ENCODE measurements around the gene MACF1. TPM values are rescaled to one million over a fixed set of nuclear protein-coding genes. Genes with fewer than 3 reads are reported as not detected.

Gene MACF1
- total RNA-seq, 1 experiment from 2014 or later = 51.9 TPM

DNA sequence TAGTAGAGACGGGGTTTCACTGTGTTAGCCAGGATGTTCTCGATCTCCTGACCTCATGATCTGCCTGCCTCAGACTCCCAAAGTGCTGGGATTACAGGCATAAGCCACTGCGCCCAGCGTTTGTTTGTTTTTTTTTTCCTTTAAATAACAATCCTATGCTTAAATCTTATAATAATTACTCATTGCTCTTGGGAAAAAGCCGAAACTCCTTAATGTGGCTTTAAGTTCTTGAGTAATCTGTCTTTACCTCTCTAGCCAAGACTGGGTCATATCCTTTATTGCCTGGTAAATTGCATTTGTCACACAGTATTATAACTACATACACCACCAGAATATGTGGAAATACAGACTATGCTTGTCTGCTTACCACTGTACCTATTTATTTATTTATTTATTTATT lies 97.1 kb downstream of the MACF1 start:
- DNase-seq = peak; percentile 28
- Histone ChIP-seq H3K27me3 (no peaks in the 10 kb centered on the region), H3K4me3 (no peak overlapping the region), H3K36me3 (peaks cover 40% of the 10 kb centered on the region), H3K9me3 (no peaks in the 10 kb centered on the region)

DNA sequence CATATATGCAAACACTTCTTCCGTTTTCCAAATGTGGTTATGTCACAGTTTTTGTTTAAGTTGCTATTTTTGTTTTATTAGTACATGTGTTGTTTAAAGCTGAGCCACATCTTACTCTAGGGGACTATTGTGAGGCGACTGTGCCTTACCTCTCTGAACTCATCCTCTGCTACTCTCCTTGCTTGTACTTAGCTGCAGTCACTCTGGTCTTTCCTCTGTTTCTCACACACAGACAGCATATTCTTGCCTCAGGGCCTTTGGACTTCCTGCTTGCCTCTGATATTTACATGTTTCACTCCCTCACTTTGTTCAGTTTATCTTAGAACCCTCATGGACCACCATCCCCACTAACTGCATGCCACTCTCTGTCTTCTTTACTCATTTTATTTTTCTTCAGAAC lies 101.1 kb downstream of the MACF1 start:
- H3K36me3 ChIP-seq = peaks cover 40% of the 10 kb centered on the region
- H3K27me3 ChIP-seq = no peaks in the 10 kb centered on the region
- DNase-seq = no peak
- no peaks in the 10 kb centered on the region for H3K9me3 ChIP-seq
- H3K4me3 ChIP-seq = no peak overlapping the region

DNA sequence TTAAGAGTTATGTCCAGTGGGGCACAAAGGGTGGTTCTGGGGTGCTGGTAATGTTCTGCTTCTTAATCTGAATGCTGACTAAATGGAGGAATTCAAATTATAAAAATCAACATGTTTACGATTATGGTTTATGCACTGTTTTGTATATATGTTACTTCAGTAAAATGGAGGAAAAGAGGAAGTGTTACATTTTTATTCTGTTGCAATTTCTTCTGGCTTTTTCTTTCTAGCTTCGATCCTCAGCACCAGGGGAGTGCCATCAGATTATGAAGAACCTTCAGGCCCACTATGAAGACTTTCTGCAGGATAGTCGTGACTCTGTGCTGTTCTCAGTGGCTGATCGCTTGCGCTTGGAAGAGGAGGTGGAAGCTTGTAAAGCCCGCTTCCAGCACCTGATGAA lies 105.5 kb downstream of the MACF1 start:
- Histone ChIP-seq H3K27me3 (no peaks in the 10 kb centered on the region), H3K36me3 (peaks cover 45% of the 10 kb centered on the region), H3K9me3 (no peaks in the 10 kb centered on the region), H3K4me3 (no peak overlapping the region)
- no peak for DNase-seq

DNA sequence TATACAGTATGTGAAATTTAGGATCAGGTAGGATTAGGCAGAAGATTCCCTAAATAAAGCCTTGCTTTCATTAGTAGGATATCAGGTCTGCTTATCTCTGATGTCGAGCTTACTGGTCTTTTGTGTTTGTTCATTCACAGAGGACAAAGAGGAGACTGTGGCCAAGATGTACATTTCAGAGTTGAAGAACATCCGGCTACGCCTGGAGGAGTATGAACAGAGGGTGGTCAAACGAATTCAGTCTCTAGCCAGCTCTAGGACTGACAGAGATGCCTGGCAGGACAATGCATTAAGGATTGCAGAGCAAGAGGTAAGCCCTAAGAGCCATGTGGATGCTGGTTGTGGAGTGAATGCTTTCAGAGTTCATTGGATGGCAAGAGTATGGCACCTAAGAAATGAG lies 106.2 kb downstream of the MACF1 start:
- no peaks in the 10 kb centered on the region for H3K9me3 ChIP-seq
- H3K4me3 ChIP-seq = no peak overlapping the region
- peaks cover 44% of the 10 kb centered on the region for H3K36me3 ChIP-seq
- no peaks in the 10 kb centered on the region for H3K27me3 ChIP-seq
- DNase-seq = no peak

DNA sequence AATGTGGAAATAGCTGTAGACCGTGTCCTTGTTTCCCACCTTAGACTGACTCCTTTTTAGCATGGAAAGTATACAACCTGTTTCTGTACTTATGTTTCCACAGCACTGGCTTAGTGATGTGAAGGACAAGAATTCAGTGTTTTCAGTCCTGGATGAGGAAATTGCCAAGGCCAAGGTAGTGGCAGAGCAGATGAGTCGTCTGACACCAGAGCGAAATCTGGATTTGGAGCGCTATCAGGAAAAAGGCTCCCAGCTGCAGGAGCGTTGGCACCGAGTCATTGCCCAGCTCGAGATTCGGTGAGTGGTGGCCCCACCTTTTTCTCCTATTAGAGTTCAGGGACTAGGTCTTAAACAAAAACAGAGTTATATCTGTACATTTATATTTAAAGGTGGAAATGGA lies 112.6 kb downstream of the MACF1 start:
- DNase-seq = no peak
- H3K27me3 ChIP-seq = no peaks in the 10 kb centered on the region
- H3K4me3 ChIP-seq = no peak overlapping the region
- peaks cover 62% of the 10 kb centered on the region for H3K36me3 ChIP-seq
- H3K9me3 ChIP-seq = no peaks in the 10 kb centered on the region

DNA sequence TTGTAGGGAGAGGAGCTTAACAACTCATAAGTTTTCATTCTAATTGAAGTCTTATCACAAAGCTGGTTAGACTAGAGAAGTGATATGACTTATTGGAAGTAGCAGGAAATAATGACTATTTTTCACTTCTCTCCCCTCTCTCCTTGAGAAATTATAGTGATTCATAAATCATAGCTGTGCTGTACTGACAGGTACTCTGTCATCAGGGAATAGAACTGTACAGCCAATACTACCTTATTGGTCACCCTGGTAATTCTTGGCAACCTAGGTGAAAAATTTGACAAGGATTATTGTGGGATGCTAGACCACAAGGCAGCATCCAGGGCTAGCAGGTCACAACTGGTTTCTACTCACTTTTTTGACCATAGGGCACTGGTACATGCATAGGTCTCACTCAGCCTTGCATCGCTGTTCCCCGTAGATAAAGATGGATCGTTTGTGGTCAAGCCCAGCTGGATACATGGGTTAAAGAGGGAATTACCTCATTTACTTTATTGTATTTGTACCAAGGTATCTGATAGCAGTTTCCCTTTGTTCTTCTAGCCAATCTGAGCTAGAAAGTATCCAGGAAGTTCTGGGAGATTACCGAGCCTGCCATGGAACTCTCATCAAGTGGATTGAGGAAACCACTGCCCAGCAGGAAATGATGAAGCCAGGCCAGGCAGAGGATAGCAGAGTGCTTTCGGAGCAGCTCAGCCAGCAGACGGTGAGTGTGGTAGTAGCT lies 113.6 kb downstream of the MACF1 start:
- Histone ChIP-seq H3K9me3 (no peaks in the 10 kb centered on the region), H3K27me3 (no peaks in the 10 kb centered on the region), H3K36me3 (peaks cover 67% of the 10 kb centered on the region), H3K4me3 (no peak overlapping the region)
- DNase-seq = no peak

DNA sequence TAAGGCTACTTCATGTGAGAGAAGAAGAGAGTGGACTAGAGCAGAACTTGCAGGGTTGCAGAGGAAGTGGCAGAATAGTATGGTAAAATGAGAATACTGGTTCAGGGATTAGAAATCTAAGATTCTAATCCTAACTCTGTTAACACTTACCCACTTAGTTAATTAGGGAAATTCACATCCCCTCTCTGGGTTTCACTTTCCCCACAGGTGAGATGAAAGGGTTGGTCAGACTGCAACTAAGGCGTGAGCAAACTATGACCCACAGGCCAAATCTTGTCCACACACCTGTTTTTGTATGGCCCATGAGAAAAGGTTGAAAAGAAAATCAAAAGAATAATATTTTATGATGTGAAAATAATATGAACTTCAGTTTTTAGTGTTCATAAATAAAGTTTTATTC lies 117.5 kb downstream of the MACF1 start:
- Histone ChIP-seq H3K27me3 (no peaks in the 10 kb centered on the region), H3K9me3 (no peaks in the 10 kb centered on the region), H3K4me3 (no peak overlapping the region), H3K36me3 (peaks cover 77% of the 10 kb centered on the region)
- DNase-seq = no peak

DNA sequence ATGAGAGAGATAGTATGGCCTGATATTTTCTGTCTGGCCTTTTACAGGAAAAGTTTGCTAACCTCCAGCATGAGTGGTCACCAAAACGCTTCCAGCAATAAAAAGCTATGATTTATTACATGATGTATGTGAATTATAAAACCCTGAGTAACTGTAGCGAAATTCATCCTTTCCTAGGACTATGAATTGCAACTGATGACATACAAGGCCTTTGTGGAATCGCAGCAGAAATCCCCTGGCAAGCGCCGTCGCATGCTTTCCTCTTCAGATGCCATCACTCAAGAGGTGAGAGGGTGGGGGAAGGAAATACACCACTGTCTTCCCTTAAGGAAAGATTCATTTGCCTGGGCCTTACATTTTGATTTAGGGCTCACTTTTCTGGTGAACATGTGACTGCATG lies 117.9 kb downstream of the MACF1 start:
- H3K4me3 ChIP-seq = no peak overlapping the region
- no peaks in the 10 kb centered on the region for H3K9me3 ChIP-seq
- peaks cover 76% of the 10 kb centered on the region for H3K36me3 ChIP-seq
- no peak for DNase-seq
- no peaks in the 10 kb centered on the region for H3K27me3 ChIP-seq

DNA sequence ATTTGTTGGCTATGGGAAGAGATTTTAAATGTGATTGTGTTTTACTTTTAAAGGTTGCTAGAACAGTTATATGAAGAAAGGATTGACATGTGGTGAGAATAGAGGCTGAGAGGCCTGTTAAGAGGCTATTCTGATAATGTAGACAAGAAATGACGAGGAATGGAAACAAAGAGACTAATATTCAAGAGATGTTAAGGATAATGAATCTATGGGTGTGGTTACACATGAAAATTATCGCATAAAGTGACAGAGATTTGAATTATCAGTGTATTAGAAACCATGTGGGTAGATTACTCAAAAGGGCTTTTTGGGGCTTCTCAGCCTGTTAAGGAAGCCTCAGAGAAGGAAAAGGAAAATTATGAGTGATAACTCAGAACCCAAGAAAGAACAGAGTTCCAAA lies 120.4 kb downstream of the MACF1 start:
- Histone ChIP-seq H3K9me3 (no peaks in the 10 kb centered on the region), H3K27me3 (no peaks in the 10 kb centered on the region), H3K36me3 (peaks cover 58% of the 10 kb centered on the region), H3K4me3 (no peak overlapping the region)
- no peak for DNase-seq

DNA sequence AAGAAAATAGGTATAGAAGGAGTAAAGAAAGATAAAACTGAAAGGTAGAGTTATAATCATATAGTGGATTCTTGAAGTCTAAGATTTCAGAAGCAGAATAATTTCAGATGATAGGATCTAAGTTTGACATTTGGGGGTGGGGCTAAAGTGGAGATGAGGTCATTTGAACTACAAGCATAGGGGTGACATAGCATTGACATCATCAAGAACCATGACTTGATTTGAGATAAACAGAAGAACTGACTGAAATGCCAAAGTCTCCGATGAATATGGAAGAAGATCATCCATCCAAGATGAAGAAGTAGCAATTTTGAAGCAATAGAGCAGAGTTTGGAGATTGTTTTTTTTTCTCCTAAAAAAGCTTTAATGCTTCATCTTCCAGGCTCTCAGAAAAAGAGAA lies 122.3 kb downstream of the MACF1 start:
- H3K36me3 ChIP-seq = peaks cover 49% of the 10 kb centered on the region
- H3K27me3 ChIP-seq = no peaks in the 10 kb centered on the region
- DNase-seq = no peak
- no peak overlapping the region for H3K4me3 ChIP-seq
- no peaks in the 10 kb centered on the region for H3K9me3 ChIP-seq

DNA sequence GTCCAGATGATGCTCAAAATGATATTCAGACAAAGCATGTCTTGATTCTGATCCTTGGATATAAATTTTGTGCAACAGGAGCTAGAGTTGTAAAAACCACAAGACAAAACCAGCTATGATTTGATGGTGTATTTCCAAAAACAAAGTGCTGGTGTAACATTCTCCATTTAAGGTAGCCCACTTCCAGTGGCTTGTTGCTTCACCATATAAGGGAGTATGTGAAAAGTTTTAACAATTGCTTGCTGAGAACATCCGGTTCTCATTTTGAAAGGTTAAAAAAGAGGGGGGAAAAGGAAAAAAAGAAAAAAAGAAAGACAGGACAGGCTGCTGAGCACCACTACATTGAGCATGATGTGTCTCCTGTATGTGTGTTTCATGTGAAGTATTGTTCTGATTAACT lies 123.6 kb downstream of the MACF1 start:
- DNase-seq = no peak
- no peak overlapping the region for H3K4me3 ChIP-seq
- H3K27me3 ChIP-seq = no peaks in the 10 kb centered on the region
- no peaks in the 10 kb centered on the region for H3K9me3 ChIP-seq
- H3K36me3 ChIP-seq = peaks cover 51% of the 10 kb centered on the region

DNA sequence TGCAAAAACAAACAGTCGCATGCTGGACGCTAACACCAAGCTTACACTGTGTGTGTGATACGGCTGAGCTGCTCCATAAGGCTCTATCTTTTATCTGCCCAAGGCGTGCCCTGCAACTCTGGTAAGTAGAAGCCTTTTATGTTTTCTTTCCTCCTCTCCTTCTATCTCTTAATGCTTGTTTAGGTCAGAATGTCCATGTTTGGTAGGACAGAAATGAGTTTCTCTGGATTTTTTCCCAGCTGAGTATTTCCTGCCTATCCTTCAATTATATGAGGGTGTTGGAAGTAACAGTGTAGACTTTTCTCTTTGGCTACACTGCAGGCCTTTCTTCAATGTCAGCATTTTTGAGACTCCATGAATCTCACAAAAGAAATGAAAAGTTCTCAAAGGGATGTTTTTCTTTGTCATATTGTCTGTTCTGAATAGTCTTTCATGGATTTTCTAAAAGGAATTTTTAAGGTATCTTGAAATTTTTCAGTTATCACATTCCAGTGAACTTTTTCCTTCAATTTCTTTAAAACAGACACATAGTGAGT lies 124.2 kb downstream of the MACF1 start:
- Histone ChIP-seq H3K4me3 (no peak overlapping the region), H3K9me3 (no peaks in the 10 kb centered on the region), H3K27me3 (no peaks in the 10 kb centered on the region), H3K36me3 (peaks cover 49% of the 10 kb centered on the region)
- no peak for DNase-seq

DNA sequence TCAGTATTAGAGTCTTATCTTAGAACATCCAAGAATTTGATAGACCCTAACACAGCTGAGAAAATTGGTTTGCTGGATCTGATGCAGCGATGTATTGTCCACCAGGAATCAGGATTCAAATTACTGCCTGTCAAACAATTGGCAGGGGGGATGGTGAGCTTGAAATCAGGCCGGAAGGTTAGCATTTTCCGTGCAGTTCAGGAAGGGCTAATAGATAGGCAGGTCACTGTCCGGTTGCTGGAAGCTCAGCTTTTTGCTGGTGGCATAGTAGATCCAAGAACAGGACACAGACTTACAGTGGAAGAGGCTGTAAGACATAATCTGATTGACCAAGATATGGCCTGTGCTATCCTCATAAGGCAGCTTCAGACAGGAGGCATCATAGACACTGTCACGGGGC lies 127.2 kb downstream of the MACF1 start:
- peaks cover 31% of the 10 kb centered on the region for H3K36me3 ChIP-seq
- H3K9me3 ChIP-seq = no peaks in the 10 kb centered on the region
- no peaks in the 10 kb centered on the region for H3K27me3 ChIP-seq
- H3K4me3 ChIP-seq = no peak overlapping the region
- no peak for DNase-seq

DNA sequence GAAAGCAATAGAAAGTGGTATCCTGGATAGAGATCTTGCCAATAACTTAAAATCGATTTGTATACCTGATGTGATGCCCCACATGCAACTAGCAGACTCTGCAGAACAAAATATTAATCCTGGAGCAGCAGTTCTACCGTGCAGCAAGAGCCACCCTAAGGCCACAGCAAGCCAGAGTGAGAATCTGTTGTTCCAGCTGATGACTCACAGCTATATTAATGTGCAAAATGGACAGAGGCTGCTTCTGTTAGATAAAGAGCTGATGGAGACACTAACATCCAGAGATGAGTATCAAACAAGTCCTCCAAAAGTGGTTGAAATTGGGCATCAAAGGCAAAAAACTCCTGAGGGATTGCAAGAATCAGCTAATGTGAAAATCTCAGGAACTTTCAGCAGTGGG lies 127.8 kb downstream of the MACF1 start:
- Histone ChIP-seq H3K9me3 (no peaks in the 10 kb centered on the region), H3K27me3 (no peaks in the 10 kb centered on the region), H3K36me3 (peaks cover 31% of the 10 kb centered on the region), H3K4me3 (no peak overlapping the region)
- no peak for DNase-seq

DNA sequence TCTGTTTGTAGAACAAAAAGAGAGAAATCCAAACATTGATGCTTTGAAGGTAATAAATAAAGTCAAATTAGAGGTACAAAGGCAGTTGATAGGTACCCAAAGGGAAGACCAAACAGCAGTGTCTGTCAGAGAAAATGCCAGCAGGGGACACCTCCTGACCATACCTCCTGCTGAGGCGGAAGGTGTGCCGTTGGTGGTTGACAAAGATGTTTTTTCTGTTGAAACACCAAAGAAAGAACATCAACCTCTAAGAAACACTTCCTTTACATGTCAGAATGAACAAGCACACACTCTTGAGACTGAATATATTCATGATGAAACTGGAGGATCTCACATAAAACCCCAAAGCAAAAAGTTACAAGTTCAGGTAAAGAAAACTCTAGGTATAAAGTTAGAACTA lies 128.3 kb downstream of the MACF1 start:
- Histone ChIP-seq H3K4me3 (no peak overlapping the region), H3K27me3 (no peaks in the 10 kb centered on the region), H3K9me3 (no peaks in the 10 kb centered on the region), H3K36me3 (peaks cover 28% of the 10 kb centered on the region)
- no peak for DNase-seq

DNA sequence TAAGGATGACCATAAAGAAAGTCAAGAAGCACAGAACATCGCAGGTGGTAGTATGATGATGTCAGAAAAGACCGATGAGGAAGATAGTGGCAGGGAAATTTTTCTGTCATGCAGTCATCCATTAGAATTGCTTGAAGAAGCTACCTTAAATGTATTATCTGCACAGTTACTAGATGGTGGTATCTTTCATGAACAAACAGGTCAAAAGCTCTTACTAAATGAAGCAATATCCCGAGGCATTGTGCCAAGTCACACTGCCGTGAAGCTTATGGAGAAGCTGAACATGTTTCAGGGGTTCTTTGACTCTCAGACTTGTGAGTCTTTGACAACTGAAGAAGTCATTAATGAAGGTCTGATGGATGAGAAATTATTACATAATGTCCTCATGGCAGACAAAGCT lies 128.8 kb downstream of the MACF1 start:
- no peaks in the 10 kb centered on the region for H3K27me3 ChIP-seq
- H3K36me3 ChIP-seq = peaks cover 28% of the 10 kb centered on the region
- DNase-seq = no peak
- H3K4me3 ChIP-seq = no peak overlapping the region
- H3K9me3 ChIP-seq = no peaks in the 10 kb centered on the region

DNA sequence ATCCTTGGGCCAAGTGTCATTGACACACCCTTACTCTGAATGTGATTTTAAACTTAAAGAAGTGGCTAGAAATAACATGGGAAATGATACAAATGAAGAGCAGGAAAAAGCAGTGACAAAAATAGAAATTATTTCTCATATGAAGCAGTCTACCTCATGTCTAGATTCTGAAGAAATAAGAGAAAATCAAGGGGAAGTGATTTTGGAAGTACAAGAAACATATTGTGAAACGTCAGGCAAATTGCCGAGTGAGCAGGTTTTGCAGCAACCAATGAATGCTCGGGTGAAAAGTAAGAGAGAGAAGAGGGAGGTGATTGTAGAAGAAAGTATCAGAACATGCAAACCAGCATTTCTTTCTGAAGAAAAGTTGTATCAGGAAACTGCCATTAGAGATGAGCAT lies 130.7 kb downstream of the MACF1 start:
- Histone ChIP-seq H3K36me3 (peaks cover 38% of the 10 kb centered on the region), H3K27me3 (no peaks in the 10 kb centered on the region), H3K4me3 (no peak overlapping the region), H3K9me3 (no peaks in the 10 kb centered on the region)
- DNase-seq = no peak

DNA sequence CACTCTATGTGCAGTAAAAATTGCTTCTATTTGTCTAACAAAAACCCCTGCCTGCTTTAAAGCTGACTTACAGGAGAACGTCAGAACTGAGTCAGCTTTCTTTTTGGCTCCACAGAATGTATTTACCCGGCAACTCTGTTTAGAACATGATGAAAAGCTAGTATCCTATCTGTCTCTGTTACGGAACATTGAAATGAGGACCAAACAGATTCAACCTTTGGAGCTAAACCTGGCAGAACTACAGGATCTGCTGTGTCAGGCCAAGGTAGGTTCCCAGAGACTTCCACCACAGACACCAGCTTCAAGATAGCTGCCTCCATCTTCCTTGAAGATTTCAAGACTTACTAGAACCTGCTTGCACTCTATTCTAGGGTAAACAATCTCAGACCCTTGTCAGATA lies 132.6 kb downstream of the MACF1 start:
- Histone ChIP-seq H3K4me3 (no peak overlapping the region), H3K36me3 (peaks cover 40% of the 10 kb centered on the region), H3K27me3 (no peaks in the 10 kb centered on the region), H3K9me3 (no peaks in the 10 kb centered on the region)
- DNase-seq = no peak

All from MG63 (cell line).